GM12892 (cell line): Measurements from ENCODE around the gene STRC.
"Not testable (repeated sequence)": the region's sequence is repeated elsewhere in the genome, so short reads cannot be mapped to it uniquely, and the experiment has no call there.

Experiments
- POLR2A ChIP-seq: IDR thresholded peaks from 2 replicates; pipeline ENCODE4 v1.6.1; 2011; ENCODE audit warnings: low read depth, low read length, control low read depth
- POLR2AphosphoS5 ChIP-seq: IDR thresholded peaks from 2 replicates; pipeline ENCODE4 v1.6.1; 2011; ENCODE audit warnings: low read depth, low read length, control low read depth
- TAF1 ChIP-seq: IDR thresholded peaks from 2 replicates; pipeline ENCODE4 v1.6.1; 2011; ENCODE audit warnings: low read depth, mild to moderate bottlenecking, control low read depth, low read length, borderline replicate concordance

DNA sequence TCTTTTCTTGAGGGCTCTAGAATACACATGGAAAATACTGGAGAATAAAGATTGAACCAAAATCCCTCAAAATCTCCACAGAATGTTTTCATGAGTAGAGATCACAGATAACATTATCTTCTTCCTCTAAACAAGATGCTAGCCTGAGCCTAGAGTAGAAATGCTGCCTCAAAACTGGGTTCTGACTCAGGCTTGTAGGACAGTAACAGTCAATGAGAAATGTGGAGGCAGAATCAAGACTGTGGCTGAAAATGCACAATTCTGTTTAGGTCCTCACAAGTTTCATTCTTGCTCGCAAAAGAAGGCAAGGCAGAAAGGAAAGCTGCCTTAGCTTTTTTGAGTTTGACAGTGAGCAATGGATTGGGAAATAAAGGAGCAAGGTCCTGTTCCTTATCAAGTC lies 44.0 kb downstream of the STRC start:
- not testable (repeated sequence) for TF ChIP-seq POLR2AphosphoS5, POLR2A, TAF1
